22Rv1 (cell line): ENCODE measurements around the gene BHLHE40.

Experiments used
- ZFX ChIP-seq: fragments of 450-650 bp; IDR thresholded peaks from 2 replicates; pipeline ENCODE4 v1.6.1; 2017; ENCODE audit warnings: antibody characterized with exemption, borderline replicate concordance
- TF ChIP-seq, protein P1 (sequence below): fragments of 450-650 bp; IDR thresholded peaks from 2 replicates; pipeline ENCODE4 v1.5.1; 2017; ENCODE audit warnings: mild to moderate bottlenecking

GRCh38 chr3:5006755-5007202 lies 27.5 kb downstream of the BHLHE40 start:
- TF ChIP-seq, protein P1, sequence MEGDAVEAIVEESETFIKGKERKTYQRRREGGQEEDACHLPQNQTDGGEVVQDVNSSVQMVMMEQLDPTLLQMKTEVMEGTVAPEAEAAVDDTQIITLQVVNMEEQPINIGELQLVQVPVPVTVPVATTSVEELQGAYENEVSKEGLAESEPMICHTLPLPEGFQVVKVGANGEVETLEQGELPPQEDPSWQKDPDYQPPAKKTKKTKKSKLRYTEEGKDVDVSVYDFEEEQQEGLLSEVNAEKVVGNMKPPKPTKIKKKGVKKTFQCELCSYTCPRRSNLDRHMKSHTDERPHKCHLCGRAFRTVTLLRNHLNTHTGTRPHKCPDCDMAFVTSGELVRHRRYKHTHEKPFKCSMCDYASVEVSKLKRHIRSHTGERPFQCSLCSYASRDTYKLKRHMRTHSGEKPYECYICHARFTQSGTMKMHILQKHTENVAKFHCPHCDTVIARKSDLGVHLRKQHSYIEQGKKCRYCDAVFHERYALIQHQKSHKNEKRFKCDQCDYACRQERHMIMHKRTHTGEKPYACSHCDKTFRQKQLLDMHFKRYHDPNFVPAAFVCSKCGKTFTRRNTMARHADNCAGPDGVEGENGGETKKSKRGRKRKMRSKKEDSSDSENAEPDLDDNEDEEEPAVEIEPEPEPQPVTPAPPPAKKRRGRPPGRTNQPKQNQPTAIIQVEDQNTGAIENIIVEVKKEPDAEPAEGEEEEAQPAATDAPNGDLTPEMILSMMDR, result no peak
- TF ChIP-seq ZFX, result no peak
